ENCODE data around the gene NCAM1.

NCAM1 gene

DNA sequence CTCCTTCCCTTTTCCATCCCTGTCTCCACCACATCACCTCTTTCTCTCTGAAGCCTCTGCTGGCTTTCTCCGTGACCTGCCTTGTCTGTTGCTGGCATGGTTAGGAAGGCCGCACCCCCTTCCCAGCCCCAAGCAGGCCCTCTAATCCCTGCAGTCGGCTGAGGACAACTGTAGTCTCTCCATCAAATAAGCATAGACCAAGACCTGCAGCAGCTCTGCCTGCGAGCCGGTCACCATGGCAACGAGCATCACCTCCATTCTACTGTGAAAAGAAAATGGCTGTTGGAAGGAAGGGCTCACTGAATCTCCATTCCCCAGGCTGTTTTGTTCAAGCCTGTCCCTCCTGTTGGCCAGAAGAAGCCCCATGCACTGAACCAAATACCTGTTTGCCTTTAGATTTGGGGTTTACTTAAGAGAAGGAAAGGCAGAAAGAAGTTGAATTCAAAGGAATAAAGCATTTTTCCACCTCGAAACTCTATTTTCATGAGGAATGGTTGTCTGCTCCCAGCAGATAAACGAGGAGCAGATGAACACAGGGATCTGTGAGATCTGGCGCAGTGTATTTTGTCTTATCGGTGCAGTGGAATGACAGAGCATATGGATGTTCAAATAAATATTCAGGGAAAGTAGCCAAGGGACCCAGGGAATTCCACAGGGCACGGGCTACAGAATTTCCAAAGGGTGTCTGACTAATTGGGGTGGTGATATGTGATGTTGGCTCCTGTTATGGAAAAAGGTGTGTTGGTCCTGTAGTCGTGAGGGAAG, 240.0 kb downstream of the NCAM1 start:
- Histone ChIP-seq H3F3A (ENCODE audit: insufficient read depth, low read length) (no peaks in the 10 kb centered on the region), H3K4me1 (ENCODE audit: low read length) (no peaks in the 10 kb centered on the region), H4K20me1 (ENCODE audit: insufficient read depth, low read length) (no peaks in the 10 kb centered on the region), H3K36me3 (replicated peaks; ENCODE audit: insufficient read depth, low read length) (no peaks in the 10 kb centered on the region), H2AFZ (ENCODE audit: low read length) (no peak overlapping the region), H3K27me3 (replicated peaks; ENCODE audit: insufficient read depth, low read length) (no peaks in the 10 kb centered on the region), H3K9me2 (replicated peaks; ENCODE audit: insufficient read depth, low read length) (no peaks in the 10 kb centered on the region), H3K4me3 (ENCODE audit: low read length) (no peak overlapping the region), H3K27ac (ENCODE audit: low read length) (no peak overlapping the region), H3K79me2 (ENCODE audit: low read length) (no peaks in the 10 kb centered on the region), H3K9me3 (replicated peaks; ENCODE audit: insufficient read depth, low read length) (no peaks in the 10 kb centered on the region), H3K4me2 (ENCODE audit: low read depth, low read length) (no peak overlapping the region), H3K9ac (ENCODE audit: low read length) (no peak overlapping the region)
- no peak for TF ChIP-seq EZH2phosphoT487 (IDR thresholded peaks at IDR 0.05; ENCODE audit: low read length)
- no peak for TF ChIP-seq EZH2 (optimal IDR thresholded peaks at IDR 0.05; ENCODE audit: low read depth, low read length)
- TF ChIP-seq, protein P1, sequence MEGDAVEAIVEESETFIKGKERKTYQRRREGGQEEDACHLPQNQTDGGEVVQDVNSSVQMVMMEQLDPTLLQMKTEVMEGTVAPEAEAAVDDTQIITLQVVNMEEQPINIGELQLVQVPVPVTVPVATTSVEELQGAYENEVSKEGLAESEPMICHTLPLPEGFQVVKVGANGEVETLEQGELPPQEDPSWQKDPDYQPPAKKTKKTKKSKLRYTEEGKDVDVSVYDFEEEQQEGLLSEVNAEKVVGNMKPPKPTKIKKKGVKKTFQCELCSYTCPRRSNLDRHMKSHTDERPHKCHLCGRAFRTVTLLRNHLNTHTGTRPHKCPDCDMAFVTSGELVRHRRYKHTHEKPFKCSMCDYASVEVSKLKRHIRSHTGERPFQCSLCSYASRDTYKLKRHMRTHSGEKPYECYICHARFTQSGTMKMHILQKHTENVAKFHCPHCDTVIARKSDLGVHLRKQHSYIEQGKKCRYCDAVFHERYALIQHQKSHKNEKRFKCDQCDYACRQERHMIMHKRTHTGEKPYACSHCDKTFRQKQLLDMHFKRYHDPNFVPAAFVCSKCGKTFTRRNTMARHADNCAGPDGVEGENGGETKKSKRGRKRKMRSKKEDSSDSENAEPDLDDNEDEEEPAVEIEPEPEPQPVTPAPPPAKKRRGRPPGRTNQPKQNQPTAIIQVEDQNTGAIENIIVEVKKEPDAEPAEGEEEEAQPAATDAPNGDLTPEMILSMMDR (IDR thresholded peaks at IDR 0.05; ENCODE audit: low read length), result no peak
- no peak for DNase-seq

DNA sequence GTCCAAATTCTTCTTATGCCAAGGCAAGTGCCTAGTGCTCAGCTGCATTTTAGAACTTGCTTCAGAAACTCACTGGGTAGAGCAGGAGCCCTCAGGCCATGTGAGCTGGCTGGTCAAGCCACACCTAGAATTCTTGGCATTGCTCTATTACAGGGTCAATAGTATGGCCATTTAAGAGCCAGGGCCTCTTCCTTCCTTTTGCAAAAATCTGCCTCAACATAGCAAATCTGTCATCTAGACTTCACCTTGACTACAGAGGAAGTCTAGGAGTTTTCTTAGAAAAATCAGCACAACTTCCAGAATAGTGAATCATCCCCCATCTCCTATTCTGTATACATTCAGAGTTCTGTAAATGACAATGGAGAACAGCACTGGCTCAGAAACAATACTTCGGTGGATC, 241.2 kb downstream of the NCAM1 start:
- Histone ChIP-seq H2AFZ (ENCODE audit: low read length) (no peak overlapping the region), H3K9ac (ENCODE audit: low read length) (no peak overlapping the region), H3K36me3 (replicated peaks; ENCODE audit: insufficient read depth, low read length) (no peaks in the 10 kb centered on the region), H3K79me2 (ENCODE audit: low read length) (no peaks in the 10 kb centered on the region), H3K9me3 (replicated peaks; ENCODE audit: insufficient read depth, low read length) (no peaks in the 10 kb centered on the region), H3K27ac (ENCODE audit: low read length) (no peak overlapping the region), H3K4me3 (ENCODE audit: low read length) (no peak overlapping the region), H3K27me3 (replicated peaks; ENCODE audit: insufficient read depth, low read length) (no peaks in the 10 kb centered on the region), H3F3A (ENCODE audit: insufficient read depth, low read length) (no peaks in the 10 kb centered on the region), H4K20me1 (ENCODE audit: insufficient read depth, low read length) (no peaks in the 10 kb centered on the region), H3K4me2 (ENCODE audit: low read depth, low read length) (no peak overlapping the region), H3K4me1 (ENCODE audit: low read length) (no peaks in the 10 kb centered on the region), H3K9me2 (replicated peaks; ENCODE audit: insufficient read depth, low read length) (no peaks in the 10 kb centered on the region)
- DNase-seq, result no peak
- TF ChIP-seq, protein P1 (IDR thresholded peaks at IDR 0.05; ENCODE audit: low read length), result no peak
- TF ChIP-seq EZH2 (optimal IDR thresholded peaks at IDR 0.05; ENCODE audit: low read depth, low read length) (no peak), EZH2phosphoT487 (IDR thresholded peaks at IDR 0.05; ENCODE audit: low read length) (no peak)

- no peaks in the 10 kb centered on the region for H3K4me1 ChIP-seq (ENCODE audit: low read length)
- no peak overlapping the region for H2AFZ ChIP-seq (ENCODE audit: low read length)
- H3K27me3 ChIP-seq (replicated peaks; ENCODE audit: insufficient read depth, low read length), result no peaks in the 10 kb centered on the region
- TF ChIP-seq EZH2phosphoT487 (IDR thresholded peaks at IDR 0.05; ENCODE audit: low read length), result no peak
- TF ChIP-seq, protein P1 (IDR thresholded peaks at IDR 0.05; ENCODE audit: low read length), result no peak
- TF ChIP-seq EZH2 (optimal IDR thresholded peaks at IDR 0.05; ENCODE audit: low read depth, low read length), result no peak
- no peaks in the 10 kb centered on the region for H3K9me2 ChIP-seq (replicated peaks; ENCODE audit: insufficient read depth, low read length)
- no peak overlapping the region for H3K9ac ChIP-seq (ENCODE audit: low read length)
- no peaks in the 10 kb centered on the region for H3K36me3 ChIP-seq (replicated peaks; ENCODE audit: insufficient read depth, low read length)
- no peak for DNase-seq
- H3K27ac ChIP-seq (ENCODE audit: low read length), result no peak overlapping the region
- H3F3A ChIP-seq (ENCODE audit: insufficient read depth, low read length), result no peaks in the 10 kb centered on the region
- H3K4me2 ChIP-seq (ENCODE audit: low read depth, low read length), result no peak overlapping the region
- no peaks in the 10 kb centered on the region for H3K79me2 ChIP-seq (ENCODE audit: low read length)
- no peaks in the 10 kb centered on the region for H3K9me3 ChIP-seq (replicated peaks; ENCODE audit: insufficient read depth, low read length)
- H4K20me1 ChIP-seq (ENCODE audit: insufficient read depth, low read length), result no peaks in the 10 kb centered on the region
- H3K4me3 ChIP-seq (ENCODE audit: low read length), result no peak overlapping the region
Measured at GRCh38 chr11:113203141-113203753, 242.0 kb downstream of the NCAM1 start.
